GM12865 (cell line): ENCODE results near the gene CCNL2.

Experiments used
- DNase-seq: peaks from one replicate; pipeline ENCODE4 v3.0.0; 2010; ENCODE audit warnings: low read depth
- H3K4me3 ChIP-seq: 2 replicates; pipeline ENCODE4 v1.5.1; 2011; ENCODE audit warnings: mild to moderate bottlenecking, low read depth, low read length, control low read depth
- TF ChIP-seq, protein P1 (sequence below): IDR thresholded peaks from 2 replicates; pipeline ENCODE4 v1.5.1; 2011; ENCODE audit warnings: low read length, control low read depth, low read depth, inconsistent platforms; ENCODE audit not compliant: insufficient read depth; ENCODE audit errors: missing control alignments

CCNL2 gene

DNA sequence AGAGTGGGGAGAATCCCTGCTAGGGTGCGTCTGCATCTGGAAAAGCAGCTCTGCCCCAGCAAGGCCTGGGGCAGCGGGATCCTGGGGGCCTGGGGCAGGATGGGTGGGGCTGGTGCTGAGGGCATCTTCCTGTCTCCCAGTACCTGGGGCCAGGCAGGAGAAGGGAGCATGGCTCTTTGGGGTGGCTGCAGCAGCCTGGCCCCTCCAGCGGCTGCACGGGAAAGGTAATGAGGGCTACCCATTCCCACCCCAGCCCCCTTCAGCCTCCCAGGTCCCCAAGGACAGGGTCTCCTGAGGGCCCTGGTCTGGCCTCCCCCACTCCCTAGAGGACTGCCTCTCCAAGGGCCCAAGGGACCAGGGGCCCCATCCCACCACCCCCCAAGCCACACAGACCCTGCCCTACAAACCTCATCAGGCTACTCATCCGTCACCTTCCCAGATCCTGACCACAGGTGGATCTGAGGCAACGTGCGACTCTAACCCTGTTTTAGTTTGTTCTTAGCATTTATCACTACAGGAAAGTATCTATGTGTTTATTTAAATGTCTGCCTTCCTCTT, 22.9 kb upstream of the CCNL2 start:
- TF ChIP-seq, protein P1, sequence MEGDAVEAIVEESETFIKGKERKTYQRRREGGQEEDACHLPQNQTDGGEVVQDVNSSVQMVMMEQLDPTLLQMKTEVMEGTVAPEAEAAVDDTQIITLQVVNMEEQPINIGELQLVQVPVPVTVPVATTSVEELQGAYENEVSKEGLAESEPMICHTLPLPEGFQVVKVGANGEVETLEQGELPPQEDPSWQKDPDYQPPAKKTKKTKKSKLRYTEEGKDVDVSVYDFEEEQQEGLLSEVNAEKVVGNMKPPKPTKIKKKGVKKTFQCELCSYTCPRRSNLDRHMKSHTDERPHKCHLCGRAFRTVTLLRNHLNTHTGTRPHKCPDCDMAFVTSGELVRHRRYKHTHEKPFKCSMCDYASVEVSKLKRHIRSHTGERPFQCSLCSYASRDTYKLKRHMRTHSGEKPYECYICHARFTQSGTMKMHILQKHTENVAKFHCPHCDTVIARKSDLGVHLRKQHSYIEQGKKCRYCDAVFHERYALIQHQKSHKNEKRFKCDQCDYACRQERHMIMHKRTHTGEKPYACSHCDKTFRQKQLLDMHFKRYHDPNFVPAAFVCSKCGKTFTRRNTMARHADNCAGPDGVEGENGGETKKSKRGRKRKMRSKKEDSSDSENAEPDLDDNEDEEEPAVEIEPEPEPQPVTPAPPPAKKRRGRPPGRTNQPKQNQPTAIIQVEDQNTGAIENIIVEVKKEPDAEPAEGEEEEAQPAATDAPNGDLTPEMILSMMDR, result no peak
- no peak for DNase-seq
- H3K4me3 ChIP-seq, result no peak overlapping the region

DNA sequence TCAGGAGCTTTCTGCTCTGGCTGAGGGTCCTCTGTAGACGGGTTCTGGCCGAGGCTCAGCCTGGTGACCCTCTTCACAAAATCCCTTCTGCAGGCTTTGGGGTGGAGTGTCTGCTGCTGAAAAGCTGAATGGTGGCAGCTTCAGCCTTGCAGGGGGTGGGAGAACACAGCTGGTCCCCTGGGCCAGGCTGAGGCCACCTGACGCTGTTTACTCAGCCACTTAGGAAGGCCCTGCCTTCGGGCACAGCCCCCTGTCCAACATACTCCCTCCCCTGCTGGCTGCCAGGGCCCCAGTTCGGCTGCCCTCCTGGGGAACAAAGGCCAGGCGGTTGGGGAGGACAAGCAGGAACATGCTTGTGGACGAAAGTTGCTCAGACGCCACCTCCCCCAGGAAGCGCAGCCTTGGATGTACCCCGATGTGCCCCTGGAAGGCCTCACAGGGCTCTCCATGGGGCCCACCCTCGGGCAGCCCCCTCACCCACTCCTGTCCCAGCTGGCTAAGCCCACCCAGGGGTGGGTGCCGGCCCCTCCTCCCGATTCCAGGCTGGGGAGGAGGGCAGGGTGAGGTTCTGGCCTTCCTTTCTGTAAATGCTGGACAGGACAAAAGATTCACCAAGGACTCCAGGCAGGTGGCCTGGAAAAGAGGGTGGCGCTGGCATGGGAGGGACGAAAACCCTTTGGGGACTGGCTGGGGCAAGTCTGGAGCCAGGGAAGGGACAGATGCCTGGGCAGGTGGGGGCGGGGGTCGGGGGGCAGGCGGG, 22.2 kb upstream of the CCNL2 start, which contains the start of gene ANKRD65:
Gene ANKRD65 (minus strand): TSS at position 130 of the 760 bp plus-strand sequence. CDS start 271 bp downstream, outside the sequence.
- DNase-seq, result no peak
- no peak within 1 kb of the TSS for H3K4me3 ChIP-seq
- TF ChIP-seq, protein P1, result no peak

DNA sequence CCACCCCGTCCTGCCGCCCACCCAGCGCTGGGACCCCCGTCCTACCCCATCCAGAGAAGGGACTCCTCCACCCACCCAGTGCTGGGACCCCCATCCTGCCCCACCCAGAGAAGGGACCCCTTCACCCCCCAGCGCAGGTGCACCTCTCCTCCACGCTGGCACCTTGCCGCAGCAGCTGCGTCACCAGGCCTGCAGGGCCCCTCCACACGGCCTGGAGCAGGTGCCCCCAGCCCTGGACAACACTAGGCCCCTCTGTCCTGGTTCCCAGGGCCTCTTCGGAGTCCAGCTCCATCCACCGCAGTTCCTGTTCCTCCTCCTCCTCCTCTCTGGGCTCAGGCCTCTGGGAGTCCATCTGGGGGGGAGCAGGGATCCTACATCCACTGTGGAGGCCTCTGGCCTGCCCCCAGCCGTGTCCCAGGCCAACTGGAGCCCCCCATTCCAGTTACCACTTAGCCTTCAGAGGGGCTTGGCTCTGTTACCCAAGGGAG, 21.6 kb upstream of the CCNL2 start:
- no peak overlapping the region for H3K4me3 ChIP-seq
- no peak for DNase-seq
- TF ChIP-seq, protein P1, result no peak

DNA sequence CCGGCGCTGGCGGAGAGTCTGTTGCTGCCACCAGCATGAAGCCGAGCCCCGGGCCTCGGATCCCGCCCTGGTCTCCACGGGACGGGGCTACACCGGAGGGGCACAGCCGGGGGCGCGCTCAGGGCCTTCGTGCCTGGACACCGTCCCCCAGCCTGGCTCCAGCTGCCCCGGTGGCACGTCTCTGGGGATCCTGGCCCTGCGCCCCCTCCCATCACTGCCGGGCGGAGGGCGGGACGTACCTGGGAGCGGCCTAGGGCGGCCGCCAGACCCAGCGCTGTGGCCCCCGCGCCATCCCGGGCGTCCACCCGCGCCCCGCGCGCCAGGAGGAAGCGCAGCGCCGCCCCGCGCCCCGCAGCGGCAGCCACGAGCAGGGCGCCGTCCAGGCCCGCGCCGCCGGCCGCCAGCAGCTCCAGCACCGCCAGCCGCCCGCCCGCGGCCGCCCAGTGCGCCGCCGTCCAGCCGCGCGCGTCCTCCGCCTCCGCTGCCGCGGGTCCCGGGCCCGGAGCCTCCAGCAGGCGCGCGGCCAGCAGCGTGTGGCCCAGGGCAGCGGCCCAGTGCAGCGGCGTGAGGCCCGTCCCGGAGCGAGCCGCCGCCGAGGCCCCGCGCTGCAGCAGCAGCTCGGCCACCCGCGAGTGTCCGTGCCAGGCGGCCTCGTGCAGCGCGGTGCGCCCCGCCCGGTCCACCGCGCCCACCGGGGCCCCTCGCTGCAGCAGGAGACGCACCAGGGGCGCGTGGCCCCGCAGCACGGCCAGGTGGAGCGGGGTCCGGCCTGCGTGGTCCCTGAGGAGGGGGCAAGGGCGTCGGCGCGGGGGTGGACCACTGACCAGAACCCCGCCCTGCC, 20.9 kb upstream of the CCNL2 start:
- TF ChIP-seq, protein P1, result no peak
- no peak overlapping the region for H3K4me3 ChIP-seq
- DNase-seq, result no peak

DNA sequence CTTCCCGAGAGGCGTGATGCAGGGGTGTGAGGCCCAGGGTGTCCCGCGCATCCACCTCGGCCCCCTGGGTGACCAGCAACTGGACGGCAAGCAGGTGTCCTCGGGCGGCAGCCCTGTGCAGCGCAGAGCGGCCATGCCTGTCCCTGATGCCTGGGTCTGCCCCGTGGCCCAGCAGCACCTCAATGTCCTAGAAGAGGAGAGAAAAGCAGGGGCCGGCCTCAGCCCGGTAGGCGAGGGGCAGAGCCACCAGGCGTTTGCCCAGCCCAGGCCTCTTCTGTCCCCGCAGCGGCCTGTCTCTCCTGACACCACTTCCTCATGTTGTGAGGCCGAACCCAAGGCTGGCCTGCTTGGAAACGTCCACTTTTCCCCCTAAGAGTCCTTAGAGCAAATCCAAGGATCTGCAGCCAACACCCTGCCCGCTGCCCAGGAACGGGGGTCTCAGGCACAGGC, 20.3 kb upstream of the CCNL2 start:
- TF ChIP-seq, protein P1, result no peak
- DNase-seq, result no peak
- no peak overlapping the region for H3K4me3 ChIP-seq

DNA sequence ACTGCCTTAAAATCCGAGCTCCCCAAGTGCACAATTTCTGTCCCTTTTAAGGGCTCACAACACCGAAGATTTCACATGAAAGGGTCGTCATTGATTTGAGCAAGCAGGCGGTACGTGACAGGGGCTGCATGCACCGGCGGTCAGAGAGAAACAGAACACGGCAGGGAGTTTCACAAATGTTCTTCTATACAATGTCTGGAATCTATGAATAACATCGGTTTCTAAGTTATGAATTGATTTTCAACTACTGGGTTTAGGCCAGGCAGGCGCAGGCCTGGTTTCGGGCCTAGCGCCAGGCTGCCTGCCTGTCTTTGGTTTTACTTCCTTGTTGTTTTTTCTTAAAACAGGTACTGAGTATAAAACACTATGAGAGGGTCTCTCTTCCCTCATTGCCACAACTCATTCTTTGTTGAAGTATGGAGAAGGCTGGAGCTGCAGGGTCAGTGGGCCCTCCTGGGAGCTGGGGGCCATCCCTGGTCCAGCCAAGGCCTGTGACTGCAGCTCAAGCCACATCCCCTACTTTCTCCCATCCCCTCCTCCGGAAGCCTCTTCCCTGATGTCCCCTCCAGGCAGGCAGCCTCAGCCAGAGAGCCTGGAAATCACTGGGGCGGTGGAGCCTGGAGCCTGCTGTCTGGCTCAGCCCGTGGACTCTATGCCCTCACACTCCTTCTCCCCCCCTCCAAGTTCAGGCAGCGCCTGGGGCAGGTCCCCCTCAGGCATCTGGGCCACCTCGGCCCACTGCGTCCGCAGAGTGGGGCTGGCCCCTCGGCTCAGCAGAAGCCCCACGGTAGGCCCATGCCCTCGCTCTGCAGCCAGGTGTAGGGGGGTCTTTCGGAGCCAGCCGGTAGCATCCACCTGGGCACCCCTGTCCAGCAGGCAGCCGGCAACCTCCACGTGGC, 19.6 kb upstream of the CCNL2 start:
- peak; percentile 70 for DNase-seq
- H3K4me3 ChIP-seq, result peak overlapping the region; percentile 43
- TF ChIP-seq, protein P1, result no peak

DNA sequence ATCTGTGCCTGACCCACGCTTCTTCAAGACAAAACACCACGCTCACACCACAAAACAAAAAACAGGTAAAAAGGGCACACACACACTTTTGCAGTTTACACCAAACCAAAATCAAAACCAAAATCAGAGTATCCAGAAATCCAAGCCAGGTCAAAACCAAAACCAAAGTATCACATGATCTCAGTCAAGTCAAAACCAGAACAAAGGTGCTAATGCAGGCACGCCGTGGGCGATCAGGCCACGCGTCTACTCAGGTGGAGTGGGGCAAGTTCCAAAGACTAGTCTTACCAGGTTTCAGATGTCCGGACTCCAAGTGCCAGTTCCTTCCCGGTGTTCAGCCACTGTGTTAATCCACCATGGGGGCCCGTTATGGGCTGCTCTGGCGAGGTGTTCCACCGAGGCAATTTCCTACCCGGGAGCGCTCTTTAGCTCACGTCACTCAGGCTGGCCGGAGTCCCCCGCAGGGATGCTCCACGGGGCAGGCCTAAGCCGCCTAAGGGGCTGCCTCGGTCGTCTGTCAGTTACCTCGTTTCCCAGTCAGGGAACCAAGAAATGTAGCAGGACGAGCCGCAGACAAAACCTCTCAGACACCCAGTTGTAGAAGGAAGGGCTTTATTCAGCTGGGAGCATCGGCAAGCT, 18.8 kb upstream of the CCNL2 start:
- DNase-seq, result peak; percentile 83
- peak overlapping the region; percentile 43 for H3K4me3 ChIP-seq

DNA sequence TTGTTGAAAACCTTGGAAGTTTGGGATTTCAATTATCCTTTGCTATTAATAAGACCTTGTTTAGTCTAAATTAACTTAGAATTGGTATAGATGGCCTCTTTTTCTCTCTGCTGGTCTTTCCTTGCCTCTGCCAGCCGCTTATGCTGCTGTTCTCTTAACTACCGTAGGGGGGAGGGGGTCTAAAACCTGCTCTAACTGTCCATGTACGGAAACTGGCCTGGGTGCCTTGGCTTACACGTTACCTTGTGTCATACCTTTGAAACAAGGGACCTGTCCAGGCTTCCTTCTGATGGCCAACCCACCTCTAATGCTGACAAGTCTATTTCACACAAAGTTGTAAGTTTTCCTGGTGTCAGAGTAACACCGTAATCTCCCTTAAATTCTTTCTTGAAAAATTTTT, 18.3 kb upstream of the CCNL2 start:
- H3K4me3 ChIP-seq, result peak overlapping the region; percentile 43
- peak; percentile 69 for DNase-seq
